Inflammatory macrophage treated with lipopolysaccharide for 4 hours (primary cell): ENCODE measurements around the gene PRKAR2A.

Experiments
- DNase-seq: peaks from one replicate; pipeline ENCODE4 v3.0.0-alpha.2; 2020

Gene PRKAR2A

DNA sequence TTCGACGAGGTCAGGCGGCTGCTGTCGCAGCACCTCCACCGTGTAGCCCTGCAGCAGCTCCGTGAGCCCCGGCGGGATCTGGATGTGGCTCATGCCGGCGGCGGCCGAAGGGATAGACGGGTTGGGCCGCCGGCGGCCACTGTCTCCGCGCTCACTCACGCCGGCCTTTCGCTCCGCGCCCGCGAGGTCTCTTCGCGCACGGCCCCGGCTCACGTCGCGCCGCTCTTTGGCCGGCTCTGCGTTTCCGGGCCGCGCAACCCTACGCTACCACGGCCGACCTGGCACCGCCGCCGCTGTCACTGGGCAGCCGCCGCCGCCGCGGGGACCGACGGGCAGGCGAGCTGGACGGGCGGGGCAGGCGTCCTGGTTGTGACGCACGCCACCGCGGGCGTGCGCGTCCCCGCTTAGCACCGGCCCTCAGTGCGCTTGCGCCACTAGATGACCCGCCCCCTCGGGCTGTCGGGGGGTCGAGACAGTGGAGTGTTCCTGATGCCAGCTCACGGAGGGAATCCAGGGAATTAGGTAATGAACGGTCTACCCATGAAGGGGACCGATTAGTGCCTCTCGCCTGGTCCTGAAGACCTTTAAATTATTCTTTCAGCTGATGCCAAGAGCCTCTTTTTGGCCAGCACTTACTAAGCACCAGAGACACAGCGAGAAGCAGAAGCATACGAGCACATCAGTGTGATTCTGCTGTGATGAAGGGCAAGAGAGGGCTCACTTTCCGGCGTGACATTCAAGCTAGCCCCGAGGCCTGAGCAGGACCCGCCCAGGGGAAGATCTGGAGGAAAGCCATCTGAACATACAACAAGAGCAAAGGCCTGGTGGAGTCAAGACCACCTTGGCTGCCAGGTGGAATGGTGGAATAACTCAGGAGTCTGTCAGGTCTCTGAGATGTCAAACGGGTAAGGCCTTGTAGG lies at the start of gene PRKAR2A:
PRKAR2A (minus strand) TSS at position 371 of the 920 bp plus-strand sequence; CDS start at position 93, 278 bp downstream.
- peak; percentile 94 for DNase-seq

GRCh38 chr3:48896936-48897335 lies 49.3 kb upstream of the PRKAR2A start:
- DNase-seq = peak; percentile 49

DNA sequence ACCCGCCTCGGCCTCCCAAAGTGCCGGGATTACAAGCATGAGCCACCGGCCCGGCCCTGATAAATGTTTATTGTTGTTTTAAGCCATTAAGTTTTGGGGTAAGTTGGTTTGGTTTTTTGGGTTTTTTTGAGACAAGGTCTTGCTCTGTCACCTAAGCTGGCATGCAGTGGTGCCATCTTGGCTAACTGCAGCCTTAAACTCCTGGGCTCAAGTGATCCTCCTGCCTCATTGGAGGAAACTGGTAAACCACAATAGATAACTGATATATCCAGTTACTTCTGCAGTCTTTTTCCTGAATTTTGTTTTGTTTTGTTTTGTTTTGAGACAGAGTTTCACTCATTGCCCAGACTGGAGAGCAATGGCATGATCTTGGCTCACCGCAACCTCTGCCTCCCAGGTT lies 46.8 kb upstream of the PRKAR2A start:
- DNase-seq = no peak

GRCh38 chr3:48891606-48892005 lies 43.9 kb upstream of the PRKAR2A start:
- no peak for DNase-seq

- no peak for DNase-seq
Observed at GRCh38 chr3:48885753-48886152, 38.1 kb upstream of the PRKAR2A start.

DNA sequence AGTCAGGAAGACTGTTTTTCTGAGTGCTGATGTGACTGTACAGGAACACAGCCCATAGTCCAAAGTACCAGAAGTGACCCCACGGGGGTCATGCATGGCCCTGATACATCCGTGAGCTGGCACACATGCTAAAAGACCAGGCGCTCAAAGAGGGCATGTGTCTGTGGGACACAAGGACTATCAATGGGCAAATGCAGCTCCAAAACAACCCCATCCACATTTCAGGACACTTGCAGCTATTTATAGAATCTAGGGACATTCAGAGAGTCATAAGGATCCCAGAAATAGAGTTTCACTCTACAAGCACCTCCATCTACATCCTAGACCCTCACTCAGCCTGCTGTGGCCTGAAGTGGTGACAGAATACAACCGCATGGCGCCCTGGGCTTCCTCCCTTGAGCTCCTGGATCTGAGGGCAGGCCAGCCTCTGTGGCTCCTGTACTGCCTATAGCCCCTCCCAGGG lies 34.0 kb upstream of the PRKAR2A start:
- DNase-seq = no peak

GRCh38 chr3:48881006-48881405 lies 33.3 kb upstream of the PRKAR2A start:
- no peak for DNase-seq

GRCh38 chr3:48879994-48880377 lies 32.3 kb upstream of the PRKAR2A start:
- DNase-seq = no peak

GRCh38 chr3:48879307-48879993 lies 31.8 kb upstream of the PRKAR2A start:
- DNase-seq = peak; percentile 69

DNA sequence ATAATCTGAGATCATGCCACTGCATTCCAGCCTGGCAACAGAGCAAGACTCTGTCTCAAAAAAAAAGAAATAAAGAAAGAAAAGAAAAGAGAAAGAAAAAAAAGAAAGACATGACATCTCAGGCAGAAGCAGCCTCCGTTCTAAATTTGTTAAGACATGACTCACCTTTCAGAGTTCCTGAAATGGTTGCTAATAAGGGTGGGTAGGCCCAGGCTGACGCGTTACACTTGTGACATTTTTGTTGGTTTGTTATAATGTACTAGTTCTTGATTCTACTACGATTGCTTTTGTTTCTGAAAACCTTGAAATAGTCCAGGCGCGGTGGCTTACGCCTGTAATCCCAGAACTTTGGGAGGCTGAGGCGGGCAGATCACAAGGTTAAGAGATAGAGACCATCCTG lies 30.0 kb upstream of the PRKAR2A start:
- DNase-seq = peak; percentile 89

GRCh38 chr3:48863122-48863521 lies 15.4 kb upstream of the PRKAR2A start:
- no peak for DNase-seq

GRCh38 chr3:48859206-48859605 lies 11.5 kb upstream of the PRKAR2A start:
- peak; percentile 60 for DNase-seq

DNA sequence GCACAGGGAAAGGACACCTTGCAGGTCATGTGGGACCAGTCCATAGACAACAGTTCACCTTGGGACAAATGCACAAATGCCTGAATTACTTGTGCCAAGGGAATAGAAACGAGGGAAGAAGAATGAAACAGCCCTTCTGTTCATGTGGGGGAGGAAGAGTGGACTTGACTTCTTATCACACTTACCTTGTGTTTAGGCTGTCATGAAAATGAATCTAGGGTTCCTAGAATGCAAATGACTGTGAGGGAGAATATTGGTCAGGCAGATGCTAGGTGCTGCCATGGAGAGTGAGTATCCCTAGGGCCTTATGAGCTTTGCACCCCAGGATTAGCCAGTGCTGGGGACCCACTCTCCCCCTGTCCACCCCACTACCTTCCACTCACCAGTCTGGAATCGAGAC lies 11.0 kb upstream of the PRKAR2A start:
- DNase-seq = no peak

- DNase-seq = no peak
Observed at GRCh38 chr3:48857641-48858040, 10.0 kb upstream of the PRKAR2A start.

- DNase-seq = no peak
Observed at GRCh38 chr3:48856469-48856868, 8.8 kb upstream of the PRKAR2A start.

DNA sequence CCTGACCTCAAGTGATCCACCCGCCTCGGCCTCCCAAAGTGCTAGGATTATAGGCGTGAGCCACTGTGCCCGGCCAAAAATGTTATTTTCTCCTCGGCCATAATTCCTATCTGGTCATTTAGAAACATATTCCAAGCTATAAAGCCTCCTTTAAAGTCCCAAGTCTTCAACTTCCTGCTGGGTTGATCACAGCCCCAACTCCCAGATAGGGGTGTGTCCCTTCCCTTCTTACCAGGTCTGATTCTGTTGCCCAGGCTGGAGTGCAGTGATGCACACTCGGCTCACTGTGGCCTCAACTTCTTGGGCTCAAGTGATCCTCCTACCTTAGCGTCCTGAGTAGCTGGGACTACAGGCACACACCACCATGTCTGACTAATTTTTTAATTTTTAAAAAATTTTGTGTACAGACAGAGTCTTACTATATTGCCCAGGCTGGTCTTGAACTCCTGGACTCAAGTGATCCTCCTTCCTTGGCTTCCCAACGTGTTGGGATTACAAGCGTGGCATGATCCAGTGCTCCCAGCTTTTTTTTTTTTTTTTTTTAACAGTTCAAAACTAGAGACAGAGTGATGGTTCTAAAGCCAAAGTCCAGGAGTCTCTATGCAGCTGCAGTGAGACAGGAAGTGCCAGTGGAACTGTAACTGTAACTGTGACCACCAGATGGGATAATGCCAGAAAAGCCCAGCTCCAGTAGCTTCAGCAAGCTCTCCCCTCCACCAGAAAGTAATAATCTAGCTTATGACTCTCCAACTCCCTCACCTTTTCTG lies 8.2 kb upstream of the PRKAR2A start:
- DNase-seq = no peak

DNA sequence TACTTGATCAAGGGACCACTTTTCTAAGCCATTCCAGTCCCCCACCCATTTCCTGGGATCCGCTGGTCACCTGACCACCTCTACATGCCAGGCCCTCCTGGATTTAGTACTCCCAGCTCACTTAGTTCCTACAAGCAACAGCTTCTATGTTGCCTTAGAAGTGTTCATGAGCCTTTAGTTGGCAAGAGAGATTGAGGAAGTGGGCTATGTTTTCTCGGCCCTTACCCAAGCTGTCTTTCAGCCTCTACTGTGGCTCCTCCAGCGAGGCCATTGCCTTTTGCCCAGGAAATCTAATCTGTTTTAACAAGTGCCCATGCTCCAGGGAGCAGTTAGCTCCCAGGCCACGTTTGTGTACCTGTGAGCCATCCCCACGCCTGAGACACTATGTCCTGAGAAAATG lies 4.5 kb upstream of the PRKAR2A start:
- no peak for DNase-seq

GRCh38 chr3:48851407-48851806 lies 3.7 kb upstream of the PRKAR2A start:
- DNase-seq = no peak

DNA sequence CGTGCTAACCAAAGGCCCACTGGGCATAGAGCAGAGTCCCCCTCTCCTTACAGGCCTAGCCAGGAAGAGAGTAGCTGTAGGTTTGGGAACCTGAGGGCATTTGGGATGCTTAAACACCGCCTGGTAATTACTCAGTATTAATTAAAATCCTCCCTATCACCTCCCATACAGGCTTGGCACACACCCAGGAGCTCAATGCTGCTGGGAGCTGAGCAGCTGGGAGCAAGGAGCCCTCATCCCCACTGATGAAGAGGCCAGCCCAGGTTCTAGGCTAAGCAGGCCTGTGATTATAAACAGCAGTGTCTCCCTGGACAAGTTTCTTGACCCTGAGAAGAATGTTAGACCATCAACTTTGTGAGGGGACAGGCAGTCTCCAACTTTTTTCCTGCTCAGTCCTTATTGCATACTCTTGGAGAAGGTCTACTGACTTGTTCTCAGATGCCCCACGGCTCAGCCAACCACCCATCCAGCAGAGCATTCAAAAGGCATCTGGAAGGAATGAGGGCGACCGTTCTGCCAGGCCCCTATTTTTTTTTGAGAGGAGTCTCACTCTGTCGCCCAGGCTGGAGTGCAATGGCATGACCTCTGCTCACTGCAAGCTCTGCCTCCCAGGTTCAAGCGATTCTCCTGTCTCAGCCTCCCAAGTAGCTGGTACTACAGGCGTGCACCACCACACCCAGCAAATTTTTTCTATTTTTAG lies 1.3 kb upstream of the PRKAR2A start:
- DNase-seq = no peak

DNA sequence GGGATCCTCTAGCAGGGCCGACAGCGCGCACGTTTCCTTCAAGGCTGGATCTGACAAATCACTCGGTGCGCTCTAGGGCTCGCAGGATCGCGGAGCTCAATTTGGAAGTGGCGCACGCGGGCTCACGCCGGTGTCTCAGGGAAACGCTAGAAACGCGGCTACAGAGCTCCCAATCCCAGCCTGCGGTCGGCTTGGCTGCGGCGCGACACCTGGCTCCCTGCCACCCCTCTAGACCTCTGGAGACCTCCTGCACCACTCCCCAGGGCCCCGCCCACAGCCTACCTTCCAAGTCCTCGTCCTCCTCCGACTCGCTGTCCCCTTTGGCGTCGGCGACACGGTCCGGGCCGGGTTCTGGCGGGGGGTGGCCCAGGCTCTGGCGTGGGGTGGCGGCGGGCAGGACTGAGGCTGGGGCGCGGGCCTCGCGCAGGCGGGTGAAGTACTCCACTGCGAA lies 596 bp downstream of the PRKAR2A start:
- DNase-seq = peak; percentile 55

DNA sequence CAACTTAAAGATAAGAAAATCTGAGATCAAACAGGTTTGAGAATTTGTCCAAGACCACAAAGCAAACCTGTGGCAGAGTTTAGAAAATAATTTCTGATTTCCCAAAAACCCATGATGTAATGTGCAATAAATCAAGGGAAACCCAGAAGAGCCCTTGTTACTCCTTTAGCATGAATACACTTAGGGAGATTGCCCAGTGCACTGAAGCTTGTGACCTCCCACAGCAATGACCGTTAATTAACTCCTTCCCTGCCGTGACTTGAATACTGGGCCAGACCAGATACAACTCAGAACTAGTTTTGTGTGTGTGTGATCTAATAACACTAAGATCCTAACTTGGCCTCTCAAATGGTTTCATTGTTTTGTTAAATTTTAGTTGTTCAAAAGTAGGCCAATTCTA lies 2.5 kb downstream of the PRKAR2A start:
- peak; percentile 15 for DNase-seq

DNA sequence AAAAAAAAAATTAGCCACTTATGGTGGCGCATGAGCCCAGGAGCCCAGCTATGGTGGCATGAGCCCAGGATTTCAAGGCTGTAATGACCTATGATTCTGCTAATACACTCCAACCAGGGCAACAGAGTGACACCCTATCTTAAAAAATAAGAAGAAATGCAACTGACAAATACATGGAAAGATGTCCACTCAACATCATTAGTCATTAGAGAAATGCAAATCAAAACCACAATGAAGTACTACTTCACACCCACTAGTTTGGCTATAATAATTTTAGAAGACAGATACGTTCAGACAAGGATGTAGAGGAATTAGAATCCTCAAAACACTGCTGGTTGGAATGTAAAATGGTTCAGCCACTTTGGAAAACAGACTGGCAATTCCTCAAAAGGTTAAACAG lies 10.5 kb downstream of the PRKAR2A start:
- DNase-seq = peak; percentile 32
